H1 (cell line): Measurements from ENCODE around the gene TEX2. TPM values are rescaled to one million over a fixed set of nuclear protein-coding genes. Genes with fewer than 3 reads are reported as not detected.

Experiments
- CTCF ChIA-PET: fragments of 300-600 bp; sonication (Branson Sonifier 250); formaldehyde crosslinking; loops from one replicate; lab custom pipeline; 2021; ENCODE audit not compliant: partially characterized antibody; lab: Charles Lee
- POLR2A ChIA-PET: fragments of 300-600 bp; sonication (Branson Sonifier 250); formaldehyde crosslinking; loops from one replicate; lab custom pipeline; 2021; ENCODE audit warnings: inconsistent platforms; ENCODE audit not compliant: partially characterized antibody; lab: Charles Lee
- DNase-seq, 2 experiments: peaks; one replicate each; pipeline versions ENCODE4 v3.0.0 to v3.0.0-alpha.2; 2010 to 2022; ENCODE audit warnings: low spot score in 2 of 2, low read depth in 1 of 2, mixed read lengths in 1 of 2
- FAIRE-seq: peaks from 2 replicates; lab custom pipeline; 2011; peaks lifted over from hg19 to GRCh38; lab: Jason Lieb, UNC
- H2AFZ ChIP-seq: 2 replicates; pipeline ENCODE4 v1.8.1; 2012; ENCODE audit warnings: low read length, inconsistent platforms
- H2AK5ac ChIP-seq: 2 replicates; pipeline ENCODE4 v1.6.1; 2013; ENCODE audit warnings: low read depth, low read length
- H2BK120ac ChIP-seq: replicated peaks from 2 replicates; pipeline ENCODE3; 2013; ENCODE audit warnings: low read depth, low read length, inconsistent platforms
- H2BK12ac ChIP-seq: 2 replicates; pipeline ENCODE4 v1.6.1; 2013; ENCODE audit warnings: low read depth, low read length
- H2BK15ac ChIP-seq: 2 replicates; pipeline ENCODE4 v1.6.1; 2013; ENCODE audit warnings: low read length
- H2BK20ac ChIP-seq: 2 replicates; pipeline ENCODE4 v1.6.1; 2013; ENCODE audit warnings: low read length
- H2BK5ac ChIP-seq: 2 replicates; pipeline ENCODE4 v1.6.1; 2013; ENCODE audit warnings: low read depth, low read length
- H3K14ac ChIP-seq: 2 replicates; pipeline ENCODE4 v1.6.1; 2013; ENCODE audit warnings: inconsistent platforms; ENCODE audit not compliant: insufficient read length
- H3K18ac ChIP-seq: 2 replicates; pipeline ENCODE4 v1.6.1; 2013; ENCODE audit warnings: low read length; ENCODE audit errors: extremely low read depth
- H3K23ac ChIP-seq: 2 replicates; pipeline ENCODE4 v1.6.1; 2013; ENCODE audit warnings: inconsistent platforms; ENCODE audit not compliant: insufficient read length
- H3K23me2 ChIP-seq: 2 replicates; pipeline ENCODE4 v1.6.1; 2013; ENCODE audit warnings: low read depth, low read length
- H3K27ac ChIP-seq: 2 replicates; pipeline ENCODE4 v1.6.1; 2011; ENCODE audit warnings: low read depth, low read length, inconsistent platforms
- H3K27me3 ChIP-seq, 4 experiments: replicated peaks in 1 of 4; 1 replicate in 1 of 4; 2 replicates in 3 of 4; pipeline versions ENCODE4 v1.6.1 to v1.8.1; 2011 to 2013; ENCODE audit warnings: low read length in 3 of 4, mild to moderate bottlenecking in 3 of 4, inconsistent platforms in 2 of 4, mixed read lengths in 2 of 4, moderate library complexity in 1 of 4; ENCODE audit not compliant: control insufficient read depth in 3 of 4, insufficient read depth in 3 of 4; ENCODE audit errors: extremely low read depth in 1 of 4
- H3K36me3 ChIP-seq, 4 experiments: 2 replicates each; pipeline versions ENCODE4 v1.6.1 to v1.8.1; 2011 to 2013; ENCODE audit warnings: mild to moderate bottlenecking in 4 of 4, low read length in 3 of 4, moderate library complexity in 2 of 4, control low read depth in 1 of 4, inconsistent platforms in 1 of 4; ENCODE audit not compliant: insufficient read depth in 4 of 4, control insufficient read depth in 2 of 4
- H3K4ac ChIP-seq: replicated peaks from 2 replicates; pipeline ENCODE3; 2013; ENCODE audit warnings: low read length, low read depth, mixed read lengths, inconsistent platforms; ENCODE audit not compliant: insufficient read length
- H3K4me1 ChIP-seq, 4 experiments: replicated peaks in 1 of 4; 1 replicate in 1 of 4; 2 replicates in 3 of 4; pipeline versions ENCODE4 v1.6.1 to v1.8.1; 2011 to 2013; ENCODE audit warnings: low read length in 3 of 4, inconsistent platforms in 2 of 4, mixed read lengths in 1 of 4; ENCODE audit not compliant: insufficient read depth in 4 of 4, control insufficient read depth in 3 of 4
- H3K4me2 ChIP-seq, 2 experiments: 2 replicates each; pipeline versions ENCODE4 v1.6.1 to v1.8.1; 2011 to 2013; ENCODE audit warnings: low read depth in 2 of 2, low read length in 2 of 2, control low read depth in 1 of 2, inconsistent platforms in 1 of 2, mild to moderate bottlenecking in 1 of 2; ENCODE audit not compliant: insufficient read depth in 1 of 2
- H3K4me3 ChIP-seq, 4 experiments: fragments of 200-600, 300-600 bp in 1 of 4; sonication (generic), shearing (Covaris generic), sonication (Bioruptor Twin) in 1 of 4; 2 replicates each; pipeline versions ENCODE4 v1.5.1 to v1.8.1; 2011 to 2016; ENCODE audit warnings: low read length in 4 of 4, low read depth in 3 of 4, control low read depth in 2 of 4, inconsistent platforms in 2 of 4, mild to moderate bottlenecking in 2 of 4, mixed read lengths in 1 of 4, moderate library complexity in 1 of 4; ENCODE audit not compliant: insufficient read depth in 2 of 4; ENCODE audit errors: extremely low read depth in 1 of 4
- H3K56ac ChIP-seq: replicated peaks from 2 replicates; pipeline ENCODE3; 2013; ENCODE audit warnings: low read depth, mild to moderate bottlenecking, mixed read lengths, low read length, inconsistent platforms; ENCODE audit not compliant: insufficient read length
- H3K79me1 ChIP-seq: 2 replicates; pipeline ENCODE4 v1.6.1; 2013; ENCODE audit warnings: low read depth, low read length, control low read depth
- H3K79me2 ChIP-seq, 2 experiments: 2 replicates each; pipeline versions ENCODE4 v1.6.1 to v1.8.1; 2012 to 2013; ENCODE audit warnings: low read length in 2 of 2, mild to moderate bottlenecking in 2 of 2, inconsistent platforms in 1 of 2; ENCODE audit not compliant: insufficient read depth in 2 of 2, control insufficient read depth in 1 of 2
- H3K9ac ChIP-seq, 4 experiments: replicated peaks in 1 of 4; 1 replicate in 1 of 4; 2 replicates in 3 of 4; pipeline versions ENCODE4 v1.6.1 to v1.8.1; 2011 to 2013; ENCODE audit warnings: low read depth in 3 of 4, low read length in 3 of 4, control low read depth in 2 of 4, mild to moderate bottlenecking in 2 of 4, moderate library complexity in 2 of 4, inconsistent platforms in 1 of 4; ENCODE audit errors: extremely low read depth in 1 of 4
- H3K9me3 ChIP-seq, 2 experiments: 2 replicates each; pipeline versions ENCODE4 v1.6.1 to v1.8.1; 2012 to 2013; ENCODE audit warnings: mild to moderate bottlenecking in 2 of 2, moderate library complexity in 2 of 2, control low read depth in 1 of 2, inconsistent platforms in 1 of 2, low read depth in 1 of 2, low read length in 1 of 2, mixed read lengths in 1 of 2; ENCODE audit not compliant: insufficient read depth in 2 of 2
- H4K20me1 ChIP-seq, 2 experiments: replicated peaks in 1 of 2; 2 replicates each; pipeline versions ENCODE3 to v1.8.1; 2011 to 2013; ENCODE audit warnings: inconsistent platforms in 2 of 2, low read length in 2 of 2, mild to moderate bottlenecking in 1 of 2; ENCODE audit not compliant: insufficient read depth in 2 of 2, control insufficient read depth in 1 of 2
- H4K5ac ChIP-seq: 2 replicates; pipeline ENCODE4 v1.6.1; 2013; ENCODE audit warnings: low read length, low read depth, mixed read lengths, inconsistent platforms; ENCODE audit not compliant: insufficient read length
- H4K8ac ChIP-seq: 2 replicates; pipeline ENCODE4 v1.8.0; 2013; ENCODE audit warnings: mild to moderate bottlenecking, moderate library complexity, low read length, inconsistent platforms; ENCODE audit not compliant: insufficient read depth; ENCODE audit errors: extremely low read depth
- H4K91ac ChIP-seq: replicated peaks from 2 replicates; pipeline ENCODE3; 2013; ENCODE audit warnings: low read length, mixed read lengths, inconsistent platforms; ENCODE audit not compliant: insufficient read length
- CHD1 ChIP-seq: IDR thresholded peaks from 2 replicates; pipeline ENCODE4 v1.6.1; 2012; ENCODE audit warnings: low read depth, low read length, improper control_type of control experiment
- CHD2 ChIP-seq: IDR thresholded peaks from 2 replicates; pipeline ENCODE4 v1.6.1; 2012; ENCODE audit warnings: low read length, improper control_type of control experiment
- RAD21 ChIP-seq, 2 experiments: IDR thresholded peaks in 1 of 2; conservative IDR thresholded peaks in 1 of 2; 2 replicates each; pipeline ENCODE4 v1.6.1; 2011; ENCODE audit warnings: low read depth in 2 of 2, low read length in 2 of 2, improper control_type of control experiment in 1 of 2, inconsistent platforms in 1 of 2, mild to moderate bottlenecking in 1 of 2, moderate library complexity in 1 of 2
- SUZ12 ChIP-seq: fragments of 200-600 bp; sonication (generic); IDR thresholded peaks from 2 replicates; pipeline ENCODE4 v1.6.1; 2012; ENCODE audit warnings: mild to moderate bottlenecking, inconsistent platforms, low read length, moderate library complexity, mixed read lengths
- TAF7 ChIP-seq: optimal IDR thresholded peaks from 2 replicates; pipeline ENCODE3; 2011; ENCODE audit warnings: low read depth, mild to moderate bottlenecking, inconsistent platforms, low read length, moderate library complexity, borderline replicate concordance
- WGBS, 2 experiments: shearing (Covaris generic) in 1 of 2; methylation state at CpG; one replicate each; pipeline versions ENCODE4 v1.1.6 to v1.1.7; 2013 to 2015; ENCODE audit warnings: low lambda C conversion rate in 2 of 2, mixed read lengths in 2 of 2, inconsistent platforms in 1 of 2, low coverage in 1 of 2, missing lambda C conversion rate in 1 of 2; ENCODE audit not compliant: insufficient replicate concordance in 2 of 2, insufficient coverage in 1 of 2, insufficient read length in 1 of 2; ENCODE audit errors: extremely low coverage in 1 of 2, missing lambda C conversion rate in 1 of 2; 5-methylcytosine and 5-hydroxymethylcytosine counted together
- polyA plus RNA-seq, 7 experiments: library from polyadenylated mRNA; depleted of rRNA in 3 of 7; stranded (reverse) in 5 of 7; unstranded in 2 of 7; fragments of >200 nt in 5 of 7; fragments of 200-250 nt in 2 of 7; gene quantifications; 1 replicate in 5 of 7; 2 replicates in 1 of 7; 4 replicates in 1 of 7; pipeline versions ENCODE4 v1.2.1 to v1.2.3, GENCODE V29; 2011 to 2013; ENCODE audit warnings: missing spikeins in 2 of 7, mixed read lengths in 2 of 7
- total RNA-seq: library from RNA; stranded (reverse); fragmentation: NEBNext Ultra II Directional; extraction: Animal tissue kit (Norgen Biotek cat#: 25700); gene quantifications from 2 replicates; pipeline ENCODE4 v1.2.1, GENCODE V29; 2021

TEX2 gene
- total and polyA plus RNA-seq, 2 of the 8 experiments (the other 6 are each of a cell fraction or from before 2014, with no cell fraction given): 6.1 to 15.6 TPM

DNA sequence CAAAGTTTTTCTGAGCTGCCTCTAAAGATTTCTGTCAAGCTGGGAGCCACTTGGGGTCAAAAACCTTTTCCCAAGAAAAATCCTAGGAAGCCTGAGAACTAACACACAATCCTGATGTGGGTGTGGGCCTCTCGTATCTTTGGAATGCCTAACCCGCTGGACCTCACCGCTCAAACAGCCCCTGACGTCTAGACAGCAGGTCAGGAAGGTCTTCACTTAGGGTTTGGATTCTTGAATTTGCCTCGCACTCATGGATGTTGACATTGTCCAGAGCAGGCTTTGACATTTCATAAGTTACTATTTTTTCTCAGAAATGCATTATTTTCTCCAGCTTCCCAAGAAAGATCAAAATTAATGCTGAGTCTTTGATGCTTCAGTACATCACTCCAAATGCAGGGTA, 18.9 kb downstream of the TEX2 start:
- FAIRE-seq: no peak
- DNase-seq: no peak
- Histone ChIP-seq H3K4me1 (peaks cover 0 to 4% (median 3%) of the 10 kb centered on the region in 4 experiments; a peak in 4 of 7 replicates), H4K20me1 (no peaks in the 10 kb centered on the region), H3K79me1 (peaks cover 2% of the 10 kb centered on the region), H3K18ac (no peak overlapping the region), H2BK12ac (no peak overlapping the region), H4K91ac (no peak overlapping the region), H3K23ac (no peak overlapping the region), H2BK20ac (no peak overlapping the region), H3K23me2 (no peaks in the 10 kb centered on the region), H3K36me3 (no peaks in the 10 kb centered on the region), H3K4me3 (no peak overlapping the region), H3K27ac (no peak overlapping the region), H3K27me3 (no peaks in the 10 kb centered on the region), H3K14ac (no peak overlapping the region), H4K5ac (no peak overlapping the region), H2AK5ac (no peak overlapping the region; the same call in 1 of the 2 replicates), H3K9me3 (no peaks in the 10 kb centered on the region), H3K4ac (no peak overlapping the region), H3K79me2 (no peaks in the 10 kb centered on the region), H3K9ac (no peak overlapping the region), H3K56ac (no peak overlapping the region), H3K4me2 (no peak overlapping the region), H2BK120ac (no peak overlapping the region), H4K8ac (no peak overlapping the region), H2BK5ac (no peak overlapping the region), H2BK15ac (no peak overlapping the region), H2AFZ (no peak overlapping the region)
- WGBS, 2 experiments: 90% methylated on average over 5 of the region's 5 CpGs; no CpG with 5 or more reads in 1 of the 2 experiments
- CTCF ChIA-PET: interaction anchor here (0.7 to 1.8 kb wide), 2 partner anchors 39 to 178 kb away, joined by 3 to 5 read pairs; no protein-coding TSS in a partner anchor
- TF ChIP-seq SUZ12 (no peak), CHD1 (no peak), CHD2 (no peak), TAF7 (no peak), RAD21 (IDR thresholded peaks at IDR 0.05 in 1 of 2, conservative IDR thresholded peaks at IDR 0.05 in 1 of 2; ENCODE audit: low read depth in 2 of 2, low read length in 2 of 2) (no peak)
- POLR2A ChIA-PET: no interaction called here
